Transverse colon (tissue), 4 donors: ENCODE results near the gene C2CD3.

Experiments used
- EP300 ChIP-seq: sonication (generic); formaldehyde crosslinking; IDR thresholded peaks from one replicate; pipeline ENCODE4 v1.6.1; 2017; ENCODE audit warnings: antibody characterized with exemption, low read depth
- POLR2A ChIP-seq: fragments of 450-650 bp; IDR thresholded peaks from one replicate; pipeline ENCODE4 v1.6.1; 2016; ENCODE audit warnings: antibody characterized with exemption, mild to moderate bottlenecking, moderate library complexity
- POLR2AphosphoS5 ChIP-seq, 3 donors: sonication (generic); formaldehyde crosslinking; IDR thresholded peaks; one replicate each; pipeline ENCODE4 v1.6.1; 2016; ENCODE audit warnings: antibody characterized with exemption in 3 of 3
- TF ChIP-seq, protein P1 (sequence below), 5 experiments: fragments of 200-600 bp in 3 of 5; fragments of 450-650 bp in 2 of 5; sonication (generic) in 3 of 5; IDR thresholded peaks; 1 replicate in 2 of 5; 2 replicates in 3 of 5; pipeline ENCODE4 v1.5.1; 2016 to 2017; ENCODE audit warnings: antibody characterized with exemption in 5 of 5, inconsistent platforms in 3 of 5, mild to moderate bottlenecking in 2 of 5, moderate library complexity in 1 of 5

DNA sequence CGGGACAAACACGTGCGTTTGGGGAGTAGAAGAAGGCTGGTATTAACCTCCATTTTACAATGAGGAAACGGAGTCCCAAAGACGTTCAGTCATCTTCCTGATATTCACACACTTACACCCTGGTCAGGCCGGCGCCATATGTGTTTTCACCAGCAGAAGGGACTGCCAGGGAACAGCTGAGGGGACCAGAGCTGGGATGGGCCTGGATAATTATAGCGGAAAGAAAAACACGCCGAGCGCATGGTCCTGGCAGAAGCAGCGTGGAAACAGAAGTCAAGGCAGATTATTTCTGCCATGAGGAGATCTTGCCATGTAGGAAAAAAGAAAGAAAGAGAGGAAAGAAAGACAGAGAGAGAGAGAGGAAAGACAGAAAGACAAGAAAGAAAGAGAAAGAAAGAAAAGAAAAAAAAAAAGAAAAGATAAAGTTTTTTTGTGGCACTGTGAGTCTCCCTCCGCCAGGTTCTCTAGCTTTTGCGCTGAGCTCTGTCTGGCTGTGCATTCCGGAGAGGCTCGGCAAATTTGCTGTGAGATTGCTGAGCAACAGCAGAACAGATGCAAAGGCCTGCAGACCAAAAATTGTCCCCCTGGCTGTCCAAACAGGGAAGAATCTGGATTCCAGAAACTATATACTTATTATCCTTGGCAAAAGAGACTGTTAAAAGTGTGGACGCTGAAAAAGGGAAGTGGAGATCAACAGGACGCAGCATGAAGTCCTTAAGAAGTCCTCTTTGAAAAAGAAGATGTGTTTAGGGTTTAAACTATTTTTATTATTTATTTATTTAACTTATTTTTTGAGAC, 186.9 kb downstream of the C2CD3 start:
- TF ChIP-seq POLR2A: no peak
- TF ChIP-seq, protein P1, sequence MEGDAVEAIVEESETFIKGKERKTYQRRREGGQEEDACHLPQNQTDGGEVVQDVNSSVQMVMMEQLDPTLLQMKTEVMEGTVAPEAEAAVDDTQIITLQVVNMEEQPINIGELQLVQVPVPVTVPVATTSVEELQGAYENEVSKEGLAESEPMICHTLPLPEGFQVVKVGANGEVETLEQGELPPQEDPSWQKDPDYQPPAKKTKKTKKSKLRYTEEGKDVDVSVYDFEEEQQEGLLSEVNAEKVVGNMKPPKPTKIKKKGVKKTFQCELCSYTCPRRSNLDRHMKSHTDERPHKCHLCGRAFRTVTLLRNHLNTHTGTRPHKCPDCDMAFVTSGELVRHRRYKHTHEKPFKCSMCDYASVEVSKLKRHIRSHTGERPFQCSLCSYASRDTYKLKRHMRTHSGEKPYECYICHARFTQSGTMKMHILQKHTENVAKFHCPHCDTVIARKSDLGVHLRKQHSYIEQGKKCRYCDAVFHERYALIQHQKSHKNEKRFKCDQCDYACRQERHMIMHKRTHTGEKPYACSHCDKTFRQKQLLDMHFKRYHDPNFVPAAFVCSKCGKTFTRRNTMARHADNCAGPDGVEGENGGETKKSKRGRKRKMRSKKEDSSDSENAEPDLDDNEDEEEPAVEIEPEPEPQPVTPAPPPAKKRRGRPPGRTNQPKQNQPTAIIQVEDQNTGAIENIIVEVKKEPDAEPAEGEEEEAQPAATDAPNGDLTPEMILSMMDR (IDR thresholded peaks at IDR 0.05): no peak
- TF ChIP-seq POLR2AphosphoS5 (IDR thresholded peaks at IDR 0.05): no peak
- no peak for TF ChIP-seq EP300
